PC-3 (cell line): Measurements from ENCODE around the gene CCDC180. TPM values are rescaled to one million over a fixed set of nuclear protein-coding genes. Genes with fewer than 3 reads are reported as not detected.

Experiments
- ATAC-seq: fragments of 200-7000 bp; cut with Tn5 transposase; 2 replicates; pipeline ENCODE4 v1.9.1; 2020; ENCODE audit warnings: mild to moderate bottlenecking, moderate library complexity
- BruUV-seq: library from RNA; stranded (reverse); fragments of 400-500 nt; replicated peaks from 2 replicates; lab custom pipeline; 2021; lab: Mats Ljungman, UMichigan
- CTCF ChIA-PET: fragments of 300-600 bp; sonication (Branson Sonifier 250); formaldehyde crosslinking; loops from one replicate; lab custom pipeline; 2022; ENCODE audit warnings: antibody characterized with exemption; lab: Charles Lee
- POLR2A ChIA-PET: fragments of 300-600 bp; sonication (Branson Sonifier 250); formaldehyde crosslinking; loops from one replicate; lab custom pipeline; 2022; ENCODE audit warnings: antibody characterized with exemption; ENCODE audit not compliant: unreplicated experiment; lab: Charles Lee
- DNase-seq: peaks from one replicate; pipeline ENCODE4 v3.0.0-alpha.2; 2015
- H2AFZ ChIP-seq: fragments of 300-600 bp; sonication (generic); 2 replicates; pipeline ENCODE4 v1.6.0; 2016; ENCODE audit warnings: antibody characterized with exemption, low read length
- H3F3A ChIP-seq: fragments of 300-600 bp; sonication (generic); one replicate; pipeline ENCODE4 v1.6.0; 2017; ENCODE audit warnings: antibody characterized with exemption, low read length, control low read depth, mild to moderate bottlenecking; ENCODE audit not compliant: unreplicated experiment
- H3K27ac ChIP-seq: fragments of 300-600 bp; sonication (generic); 2 replicates; pipeline ENCODE4 v1.5.1; 2016; ENCODE audit warnings: mild to moderate bottlenecking, low read length
- H3K27me3 ChIP-seq: fragments of 300-600 bp; sonication (generic); 2 replicates; pipeline ENCODE4 v1.6.1; 2016; ENCODE audit warnings: low read length, mixed read lengths
- H3K36me3 ChIP-seq: fragments of 300-600 bp; sonication (generic); 2 replicates; pipeline ENCODE4 v1.6.1; 2016; ENCODE audit warnings: low read depth, mixed run types, low read length, mixed read lengths
- H3K4me1 ChIP-seq: fragments of 300-600 bp; sonication (generic); 2 replicates; pipeline ENCODE4 v1.5.1; 2016; ENCODE audit warnings: low read length; ENCODE audit not compliant: insufficient read depth
- H3K4me2 ChIP-seq: fragments of 300-600 bp; sonication (generic); 2 replicates; pipeline ENCODE4 v1.6.0; 2016; ENCODE audit warnings: low read length
- H3K4me3 ChIP-seq: fragments of 300-600 bp; sonication (generic); 2 replicates; pipeline ENCODE4 v1.5.1; 2016; ENCODE audit warnings: mild to moderate bottlenecking, low read length, mixed read lengths
- H3K79me2 ChIP-seq: fragments of 300-600 bp; sonication (generic); 2 replicates; pipeline ENCODE4 v1.6.1; 2017; ENCODE audit warnings: low read length, mixed read lengths
- H3K9ac ChIP-seq: fragments of 300-600 bp; sonication (generic); 2 replicates; pipeline ENCODE4 v1.6.0; 2016; ENCODE audit warnings: mild to moderate bottlenecking, low read length
- H3K9me2 ChIP-seq: fragments of 300-600 bp; sonication (generic); replicated peaks from 2 replicates; pipeline ENCODE4 v1.6.1; 2016; ENCODE audit warnings: mixed run types, low read length, mixed read lengths
- H3K9me3 ChIP-seq: fragments of 300-600 bp; sonication (generic); 2 replicates; pipeline ENCODE4 v1.6.1; 2016; ENCODE audit warnings: low read length, mixed read lengths
- H4K20me1 ChIP-seq: fragments of 300-600 bp; sonication (generic); 2 replicates; pipeline ENCODE4 v1.6.1; 2016; ENCODE audit warnings: low read length, mixed read lengths
- EZH2 ChIP-seq: fragments of 300-600 bp; sonication (generic); IDR thresholded peaks from one replicate; pipeline ENCODE4 v1.6.1; 2017; ENCODE audit warnings: antibody characterized with exemption, mild to moderate bottlenecking, low read length; ENCODE audit not compliant: unreplicated experiment
- EZH2phosphoT487 ChIP-seq: fragments of 300-600 bp; sonication (generic); IDR thresholded peaks from 2 replicates; pipeline ENCODE4 v1.6.1; 2018; ENCODE audit warnings: mild to moderate bottlenecking, antibody characterized with exemption, low read length, borderline replicate concordance
- intact Hi-C: fragments of 100-400 bp; cut with micrococcal nuclease; formaldehyde crosslinking; loops from 2 replicates; pipeline ENCODE4 v1.9.0; 2023
- total RNA-seq: library from RNA; depleted of rRNA; stranded (reverse); fragments of >200 nt; gene quantifications from 2 replicates; pipeline ENCODE4 v1.2.3, GENCODE V29; 2014
- TF ChIP-seq, protein P1 (sequence below): fragments of 300-600 bp; sonication (generic); conservative IDR thresholded peaks from 2 replicates; pipeline ENCODE4 v1.5.1; 2017; ENCODE audit warnings: antibody characterized with exemption, low read depth, mild to moderate bottlenecking, low read length

Gene CCDC180
- total RNA-seq, 1 experiment from 2014 or later, result 0.55 TPM

DNA sequence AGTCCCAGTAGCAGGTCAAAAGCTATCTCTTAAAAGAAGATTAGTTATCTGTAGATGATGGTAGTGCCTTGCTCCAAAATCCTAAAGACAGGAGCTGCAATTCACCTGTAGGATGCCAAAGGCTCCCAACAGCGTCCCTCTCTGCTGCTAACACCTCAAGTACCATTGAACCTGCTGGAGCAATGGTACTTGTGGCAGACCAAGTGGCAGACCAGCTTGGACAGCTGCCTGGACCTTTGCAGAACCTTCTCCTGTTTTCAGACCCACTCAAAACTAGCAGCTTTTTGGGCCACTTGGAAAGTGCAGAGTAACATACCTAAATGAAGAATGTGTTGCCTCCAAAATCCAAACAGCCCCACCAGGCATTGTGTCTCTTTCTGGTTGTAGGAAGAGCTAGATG is 6.9 kb upstream of the CCDC180 start:
- H3K4me2 ChIP-seq, result no peak overlapping the region
- no peaks in the 10 kb centered on the region for H3K79me2 ChIP-seq
- H3K9me2 ChIP-seq, result no peaks in the 10 kb centered on the region
- CTCF ChIA-PET, result no interaction called here
- no peaks in the 10 kb centered on the region; the same call in 1 of the 2 replicates for H3K9me3 ChIP-seq
- H3K27me3 ChIP-seq, result no peaks in the 10 kb centered on the region
- H3K4me3 ChIP-seq, result no peak overlapping the region
- no peak for ATAC-seq
- H3K36me3 ChIP-seq, result no peaks in the 10 kb centered on the region
- H3K4me1 ChIP-seq, result no peaks in the 10 kb centered on the region
- H3F3A ChIP-seq, result no peaks in the 10 kb centered on the region
- no peak overlapping the region for H3K9ac ChIP-seq
- H4K20me1 ChIP-seq, result no peaks in the 10 kb centered on the region
- no peak overlapping the region for H2AFZ ChIP-seq
- TF ChIP-seq EZH2, result no peak
- TF ChIP-seq EZH2phosphoT487, result no peak
- TF ChIP-seq, protein P1, sequence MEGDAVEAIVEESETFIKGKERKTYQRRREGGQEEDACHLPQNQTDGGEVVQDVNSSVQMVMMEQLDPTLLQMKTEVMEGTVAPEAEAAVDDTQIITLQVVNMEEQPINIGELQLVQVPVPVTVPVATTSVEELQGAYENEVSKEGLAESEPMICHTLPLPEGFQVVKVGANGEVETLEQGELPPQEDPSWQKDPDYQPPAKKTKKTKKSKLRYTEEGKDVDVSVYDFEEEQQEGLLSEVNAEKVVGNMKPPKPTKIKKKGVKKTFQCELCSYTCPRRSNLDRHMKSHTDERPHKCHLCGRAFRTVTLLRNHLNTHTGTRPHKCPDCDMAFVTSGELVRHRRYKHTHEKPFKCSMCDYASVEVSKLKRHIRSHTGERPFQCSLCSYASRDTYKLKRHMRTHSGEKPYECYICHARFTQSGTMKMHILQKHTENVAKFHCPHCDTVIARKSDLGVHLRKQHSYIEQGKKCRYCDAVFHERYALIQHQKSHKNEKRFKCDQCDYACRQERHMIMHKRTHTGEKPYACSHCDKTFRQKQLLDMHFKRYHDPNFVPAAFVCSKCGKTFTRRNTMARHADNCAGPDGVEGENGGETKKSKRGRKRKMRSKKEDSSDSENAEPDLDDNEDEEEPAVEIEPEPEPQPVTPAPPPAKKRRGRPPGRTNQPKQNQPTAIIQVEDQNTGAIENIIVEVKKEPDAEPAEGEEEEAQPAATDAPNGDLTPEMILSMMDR, result no peak
- intact Hi-C loops, result no loop called here
- H3K27ac ChIP-seq, result no peak overlapping the region
- POLR2A ChIA-PET, result interaction anchor here (0.6 kb wide), 1 partner anchor 734 kb away, joined by 3 read pairs; no protein-coding TSS in a partner anchor
- BruUV-seq, result no TSS peak
- DNase-seq, result no peak

DNA sequence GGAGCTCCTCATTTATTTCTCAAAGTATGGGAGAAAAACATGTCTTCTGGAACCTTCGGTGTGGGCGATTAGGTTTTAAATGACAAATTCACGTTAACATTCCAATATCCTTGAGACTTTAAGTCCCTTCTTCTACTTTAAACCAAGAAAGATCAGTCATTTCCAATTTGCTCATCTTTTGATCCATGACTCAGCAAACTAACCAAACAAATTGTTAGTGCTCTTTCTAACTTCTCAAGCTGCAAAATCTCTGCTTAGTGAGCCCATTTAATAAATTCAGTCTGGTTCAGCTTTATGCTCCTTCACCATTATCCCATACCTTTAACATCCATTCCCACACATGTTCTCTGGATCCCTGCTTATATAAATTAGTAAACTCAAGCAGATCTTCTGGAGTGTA is 5.5 kb upstream of the CCDC180 start:
- ATAC-seq (no peak), DNase-seq (no peak)
- no peak overlapping the region for H2AFZ ChIP-seq
- no peak overlapping the region for H3K27ac ChIP-seq
- no peaks in the 10 kb centered on the region for H3K79me2 ChIP-seq
- no TSS peak for BruUV-seq
- no peaks in the 10 kb centered on the region for H3F3A ChIP-seq
- no peak overlapping the region for H3K4me2 ChIP-seq
- no peaks in the 10 kb centered on the region for H3K36me3 ChIP-seq
- CTCF ChIA-PET, result no interaction called here
- H3K27me3 ChIP-seq, result no peaks in the 10 kb centered on the region
- no peak overlapping the region for H3K9ac ChIP-seq
- H3K9me2 ChIP-seq, result no peaks in the 10 kb centered on the region
- TF ChIP-seq, protein P1, result no peak
- TF ChIP-seq EZH2phosphoT487 (no peak), EZH2 (no peak)
- POLR2A ChIA-PET, result no interaction called here
- H4K20me1 ChIP-seq, result no peaks in the 10 kb centered on the region
- H3K4me3 ChIP-seq, result no peak overlapping the region
- H3K4me1 ChIP-seq, result no peaks in the 10 kb centered on the region
- no peaks in the 10 kb centered on the region; the same call in 1 of the 2 replicates for H3K9me3 ChIP-seq
- intact Hi-C loops, result no loop called here

DNA sequence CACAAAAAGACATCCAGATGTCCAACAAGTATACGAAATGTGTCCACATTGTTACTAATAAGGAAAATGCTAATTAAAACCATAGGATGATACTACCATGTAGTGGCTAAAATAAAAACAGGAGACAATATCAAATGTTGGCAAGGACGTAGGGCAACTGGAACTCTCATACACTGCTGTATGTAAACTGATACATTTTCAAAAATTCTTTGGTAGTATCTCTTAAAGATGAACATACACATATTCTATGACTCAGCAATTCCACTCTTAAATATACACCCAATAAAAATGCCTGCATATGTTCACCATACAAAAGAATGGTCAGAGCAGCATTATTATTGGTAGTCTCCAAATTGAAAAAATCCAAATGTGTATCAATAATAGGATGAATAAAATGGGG is 2.9 kb upstream of the CCDC180 start:
- BruUV-seq, result no TSS peak
- H3K36me3 ChIP-seq, result no peaks in the 10 kb centered on the region
- H3K9ac ChIP-seq, result no peak overlapping the region
- H3K4me2 ChIP-seq, result no peak overlapping the region
- no peaks in the 10 kb centered on the region for H3K9me3 ChIP-seq
- DNase-seq (peak; percentile 3), ATAC-seq (no peak)
- H3K4me3 ChIP-seq, result no peak overlapping the region
- CTCF ChIA-PET, result no interaction called here
- no peaks in the 10 kb centered on the region for H3K4me1 ChIP-seq
- no peaks in the 10 kb centered on the region for H3K27me3 ChIP-seq
- H4K20me1 ChIP-seq, result no peaks in the 10 kb centered on the region
- no peaks in the 10 kb centered on the region for H3K79me2 ChIP-seq
- POLR2A ChIA-PET, result no interaction called here
- no peak for TF ChIP-seq EZH2phosphoT487
- H2AFZ ChIP-seq, result no peak overlapping the region
- no peaks in the 10 kb centered on the region for H3K9me2 ChIP-seq
- intact Hi-C loops, result no loop called here
- H3K27ac ChIP-seq, result no peak overlapping the region
- no peaks in the 10 kb centered on the region for H3F3A ChIP-seq
